ENCODE data around the gene CNTN4.

DNA sequence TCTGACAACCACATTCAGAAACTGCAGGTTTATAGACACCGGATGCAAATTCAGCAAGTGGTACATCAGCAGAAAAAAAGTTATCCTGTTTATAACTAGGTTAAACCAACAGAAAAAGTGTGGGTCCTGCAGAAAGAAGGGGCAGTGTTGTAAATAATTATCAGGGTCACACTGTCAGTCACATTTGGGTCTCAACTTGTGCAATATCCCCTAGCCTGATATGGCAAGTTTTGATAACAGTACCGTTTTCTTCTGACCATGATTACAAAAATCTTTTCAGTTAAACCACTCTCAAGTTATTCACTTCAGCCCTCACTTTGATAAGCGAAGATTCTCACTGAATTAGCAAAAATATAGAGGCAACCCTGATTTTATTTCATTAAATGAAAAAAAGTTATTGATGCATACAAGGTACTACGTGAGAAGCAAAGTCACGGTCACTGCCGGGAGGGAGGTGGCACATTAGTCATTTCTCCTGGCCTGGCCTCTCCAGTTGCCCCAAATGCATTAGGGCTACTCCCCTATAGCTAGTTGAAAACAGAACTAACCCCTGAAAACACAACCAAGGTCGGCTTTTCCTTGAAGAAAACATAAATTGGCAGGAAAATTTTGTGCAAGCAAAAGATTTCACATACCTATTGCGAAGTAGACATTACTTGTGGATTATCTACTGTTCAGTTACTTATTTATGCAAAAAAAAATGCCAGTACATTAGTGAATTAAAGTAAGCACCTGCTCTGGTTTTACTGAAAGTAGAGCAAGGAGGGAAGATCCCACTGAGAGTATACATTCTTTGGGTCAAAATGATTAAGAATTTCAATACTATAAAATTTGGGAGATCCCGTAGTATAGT, 982.9 kb downstream of the CNTN4 start:
- TF ChIP-seq EZH2 (IDR thresholded peaks at IDR 0.05) (no peak), POLR2AphosphoS5 (IDR thresholded peaks at IDR 0.05; ENCODE audit: borderline replicate concordance, low read depth, low read length) (no peak)

Data from SK-N-MC (cell line).